ENCODE measurements around the gene MAP2. TPM values are rescaled to one million over a fixed set of nuclear protein-coding genes. Genes with fewer than 3 reads are reported as not detected.

The MAP2 gene
- total and polyA plus RNA-seq, 2 of the 8 experiments (the other 6 are each of a cell fraction or from before 2014, with no cell fraction given), result 5.9 to 9.4 TPM

DNA sequence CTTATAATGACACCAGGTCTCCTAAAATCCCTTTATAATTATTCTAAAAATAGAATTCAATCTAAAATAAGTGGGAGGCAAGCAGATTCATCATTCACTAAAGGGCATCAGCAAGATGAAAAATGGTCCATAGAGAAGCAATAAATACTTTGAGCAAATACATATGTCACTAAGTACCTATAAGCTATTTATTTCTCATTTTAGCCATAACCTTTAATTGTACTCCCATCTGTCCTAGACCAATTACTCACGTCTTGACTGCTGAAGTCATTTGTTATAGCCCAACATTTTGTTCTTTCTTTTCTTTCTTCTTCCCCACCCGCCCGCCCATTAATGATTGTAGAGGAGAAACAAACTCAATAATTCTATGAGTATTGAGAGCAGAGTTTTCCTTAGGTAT is 105.7 kb downstream of the MAP2 start:
- Histone ChIP-seq H3K4me1 (replicated peaks in 1 of 4; ENCODE audit: control insufficient read depth in 3 of 4, insufficient read depth in 4 of 4, low read length in 3 of 4) (no peaks in the 10 kb centered on the region; a peak in 1 of 7 replicates), H3K79me1 (ENCODE audit: low read depth, low read length) (no peaks in the 10 kb centered on the region), H3K36me3 (ENCODE audit: control insufficient read depth in 2 of 4, insufficient read depth in 4 of 4, low read length in 3 of 4) (no peaks in the 10 kb centered on the region), H3K18ac (ENCODE audit: extremely low read depth, low read length) (no peak overlapping the region), H3K4me3 (ENCODE audit: extremely low read depth in 1 of 4, insufficient read depth in 2 of 4, low read depth in 3 of 4, low read length in 4 of 4) (no peak overlapping the region), H2BK12ac (ENCODE audit: low read depth, low read length) (no peak overlapping the region), H2AFZ (ENCODE audit: low read length) (no peak overlapping the region), H2BK15ac (ENCODE audit: low read length) (no peak overlapping the region), H3K14ac (ENCODE audit: insufficient read length) (no peak overlapping the region), H3K23ac (ENCODE audit: insufficient read length) (no peak overlapping the region), H3K9ac (replicated peaks in 1 of 4; ENCODE audit: extremely low read depth in 1 of 4, low read depth in 3 of 4, low read length in 3 of 4) (no peak overlapping the region), H2BK120ac (replicated peaks; ENCODE audit: low read depth, low read length) (no peak overlapping the region), H4K5ac (ENCODE audit: insufficient read length, low read depth, low read length) (no peak overlapping the region), H2BK20ac (ENCODE audit: low read length) (no peak overlapping the region), H3K4ac (replicated peaks; ENCODE audit: insufficient read length, low read depth, low read length) (no peak overlapping the region), H3K56ac (replicated peaks; ENCODE audit: insufficient read length, low read depth, low read length) (no peak overlapping the region), H3K9me3 (ENCODE audit: insufficient read depth in 2 of 2, low read depth in 1 of 2, low read length in 1 of 2) (no peaks in the 10 kb centered on the region), H2BK5ac (ENCODE audit: low read depth, low read length) (no peak overlapping the region), H3K79me2 (ENCODE audit: control insufficient read depth in 1 of 2, insufficient read depth in 2 of 2, low read length in 2 of 2) (no peaks in the 10 kb centered on the region), H2AK5ac (ENCODE audit: low read depth, low read length) (no peak overlapping the region), H4K20me1 (replicated peaks in 1 of 2; ENCODE audit: control insufficient read depth in 1 of 2, insufficient read depth in 2 of 2, low read length in 2 of 2) (peaks cover 0 to 2% of the 10 kb centered on the region in 2 experiments), H4K91ac (replicated peaks; ENCODE audit: insufficient read length, low read length) (no peak overlapping the region), H3K27me3 (replicated peaks in 1 of 4; ENCODE audit: control insufficient read depth in 3 of 4, extremely low read depth in 1 of 4, insufficient read depth in 3 of 4, low read length in 3 of 4) (no peaks in the 10 kb centered on the region), H3K4me2 (ENCODE audit: insufficient read depth in 1 of 2, low read depth in 2 of 2, low read length in 2 of 2) (no peak overlapping the region), H4K8ac (ENCODE audit: extremely low read depth, insufficient read depth, low read length) (no peak overlapping the region), H3K27ac (ENCODE audit: low read depth, low read length) (no peak overlapping the region), H3K23me2 (ENCODE audit: low read depth, low read length) (no peaks in the 10 kb centered on the region)
- 50% methylated on average over 3 of the region's 3 CpGs; no CpG with 5 or more reads in 1 of the 2 experiments for WGBS, 2 experiments (ENCODE audit: extremely low coverage in 1 of 2, insufficient coverage in 1 of 2, insufficient read length in 1 of 2, insufficient replicate concordance in 2 of 2, low coverage in 1 of 2, low lambda C conversion rate in 2 of 2, missing lambda C conversion rate in 1 of 2)
- DNase-seq (ENCODE audit: low read depth in 1 of 2, low spot score in 2 of 2) (no peak), FAIRE-seq (no peak)
- POLR2A ChIA-PET (ENCODE audit: partially characterized antibody), result no interaction called here
- CTCF ChIA-PET (ENCODE audit: partially characterized antibody), result no interaction called here
- TF ChIP-seq ZNF274 (IDR thresholded peaks at IDR 0.05; ENCODE audit: borderline replicate concordance, extremely low read depth, low read length) (no peak), SIRT6 (IDR thresholded peaks at IDR 0.05; ENCODE audit: low read length) (no peak)
- TF ChIP-seq, protein P1, sequence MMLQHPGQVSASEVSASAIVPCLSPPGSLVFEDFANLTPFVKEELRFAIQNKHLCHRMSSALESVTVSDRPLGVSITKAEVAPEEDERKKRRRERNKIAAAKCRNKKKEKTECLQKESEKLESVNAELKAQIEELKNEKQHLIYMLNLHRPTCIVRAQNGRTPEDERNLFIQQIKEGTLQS (IDR thresholded peaks at IDR 0.05; ENCODE audit: insufficient read depth, low read depth, low read length), result no peak

All from H1 (cell line).